Endothelial cell of umbilical vein (primary cell): ENCODE results near the gene SNCAIP. TPM values are rescaled to one million over a fixed set of nuclear protein-coding genes. Genes with fewer than 3 reads are reported as not detected.

ENCODE experiments used
- BruUV-seq: library from RNA; stranded (reverse); fragments of 400-500 nt; replicated peaks from 2 replicates; lab custom pipeline; 2021; lab: Mats Ljungman, UMichigan
- CTCF ChIA-PET: fragments of 300-600, 350-600 bp; sonication (Branson Sonifier 250); formaldehyde crosslinking; loops from one replicate; lab custom pipeline; 2021; ENCODE audit warnings: antibody characterized with exemption, inconsistent platforms; lab: Charles Lee
- POLR2A ChIA-PET: fragments of 300-600, 350-600 bp; sonication (Branson Sonifier 250); formaldehyde crosslinking; loops from one replicate; lab custom pipeline; 2021; ENCODE audit warnings: antibody characterized with exemption, inconsistent platforms; lab: Charles Lee
- DNase-seq: peaks from one replicate; pipeline ENCODE4 v3.0.0-alpha.2; 2011; ENCODE audit warnings: low read depth, low spot score
- FAIRE-seq: peaks from 2 replicates; lab custom pipeline; 2011; peaks lifted over from hg19 to GRCh38; lab: Jason Lieb, UNC
- H2AFZ ChIP-seq: 2 replicates; pipeline ENCODE4 v1.6.0; 2012; ENCODE audit warnings: low read depth, low read length, control low read depth, inconsistent platforms
- H3K27ac ChIP-seq: 2 replicates; pipeline ENCODE4 v1.5.1; 2011; ENCODE audit warnings: low read depth, mild to moderate bottlenecking, control low read depth, low read length, moderate library complexity; ENCODE audit not compliant: insufficient read depth
- H3K27me3 ChIP-seq, 2 experiments: 2 replicates each; pipeline versions ENCODE4 v1.6.0 to v1.6.1; 2011; ENCODE audit warnings: low read length in 2 of 2, mixed read lengths in 1 of 2; ENCODE audit not compliant: control insufficient read depth in 2 of 2, insufficient read depth in 2 of 2
- H3K36me3 ChIP-seq, 2 experiments: 2 replicates in 1 of 2; 3 replicates in 1 of 2; pipeline ENCODE4 v1.5.1; 2011; ENCODE audit warnings: low read length in 2 of 2, mild to moderate bottlenecking in 1 of 2, moderate library complexity in 1 of 2; ENCODE audit not compliant: control insufficient read depth in 2 of 2, insufficient read depth in 2 of 2; ENCODE audit errors: extremely low read depth in 1 of 2
- H3K4me1 ChIP-seq: 3 replicates; pipeline ENCODE4 v1.5.1; 2011; ENCODE audit warnings: mild to moderate bottlenecking, low read length; ENCODE audit not compliant: control insufficient read depth, insufficient read depth; ENCODE audit errors: extremely low read depth
- H3K4me2 ChIP-seq: 2 replicates; pipeline ENCODE4 v1.6.1; 2011; ENCODE audit warnings: low read length, control low read depth, mixed read lengths; ENCODE audit not compliant: insufficient read depth
- H3K4me3 ChIP-seq, 3 experiments: fragments of 200-600 bp in 1 of 3; sonication (generic), shearing (Covaris generic) in 1 of 3; replicated peaks in 1 of 3; 2 replicates each; pipeline ENCODE4 v1.5.1; 2011 to 2016; ENCODE audit warnings: control low read depth in 3 of 3, low read length in 3 of 3, mild to moderate bottlenecking in 2 of 3, inconsistent platforms in 1 of 3, low read depth in 1 of 3, moderate library complexity in 1 of 3; ENCODE audit not compliant: insufficient read depth in 1 of 3
- H3K79me2 ChIP-seq: 2 replicates; pipeline ENCODE4 v1.6.0; 2012; ENCODE audit warnings: low read length, inconsistent platforms; ENCODE audit not compliant: control insufficient read depth, insufficient read depth
- H3K9ac ChIP-seq: replicated peaks from 2 replicates; pipeline ENCODE3; 2011; ENCODE audit warnings: low read length, control low read depth; ENCODE audit not compliant: insufficient read depth; ENCODE audit errors: extremely low read depth
- H3K9me1 ChIP-seq: replicated peaks from 3 replicates; pipeline ENCODE4 v1.6.0; 2011; ENCODE audit warnings: mild to moderate bottlenecking, low read length; ENCODE audit not compliant: control insufficient read depth, insufficient read depth; ENCODE audit errors: extremely low read depth
- H3K9me3 ChIP-seq: replicated peaks from 2 replicates; pipeline ENCODE4 v1.5.1; 2012; ENCODE audit warnings: low read length, inconsistent platforms; ENCODE audit not compliant: control insufficient read depth, insufficient read depth
- H4K20me1 ChIP-seq: replicated peaks from 2 replicates; pipeline ENCODE3; 2011; ENCODE audit warnings: mild to moderate bottlenecking, low read length; ENCODE audit not compliant: control insufficient read depth, insufficient read depth; ENCODE audit errors: extremely low read depth
- CTCF ChIP-seq, 2 donors: IDR thresholded peaks; 1 replicate in 1 of 2; 2 replicates in 1 of 2; pipeline ENCODE4 v1.5.1; 2011; ENCODE audit warnings: low read length in 2 of 2, mild to moderate bottlenecking in 2 of 2, moderate library complexity in 2 of 2, control low read depth in 1 of 2, inconsistent platforms in 1 of 2, low read depth in 1 of 2; ENCODE audit not compliant: insufficient read depth in 1 of 2; ENCODE audit errors: extremely low read depth in 1 of 2
- EZH2 ChIP-seq: IDR thresholded peaks from 2 replicates; pipeline ENCODE4 v1.6.1; 2012; ENCODE audit warnings: borderline replicate concordance, low read depth, mild to moderate bottlenecking, moderate library complexity, low read length, inconsistent platforms; ENCODE audit not compliant: severe bottlenecking
- FOS ChIP-seq: IDR thresholded peaks from 2 replicates; pipeline ENCODE4 v1.6.1; 2011; ENCODE audit warnings: mild to moderate bottlenecking, low read length, moderate library complexity, borderline replicate concordance; ENCODE audit not compliant: insufficient read depth
- GATA2 ChIP-seq: IDR thresholded peaks from 2 replicates; pipeline ENCODE4 v1.7.0; 2011; ENCODE audit warnings: low read depth, mild to moderate bottlenecking, moderate library complexity, mixed read lengths, low read length; ENCODE audit not compliant: insufficient read length, insufficient read depth
- JUN ChIP-seq: IDR thresholded peaks from 2 replicates; pipeline ENCODE4 v1.6.1; 2011; ENCODE audit warnings: borderline replicate concordance, low read depth; ENCODE audit not compliant: insufficient read length, insufficient read depth
- MAX ChIP-seq: IDR thresholded peaks from 2 replicates; pipeline ENCODE4 v1.6.1; 2011; ENCODE audit not compliant: insufficient read depth, insufficient read length
- MYC ChIP-seq: IDR thresholded peaks from one replicate; pipeline ENCODE4 v1.6.1; 2011; ENCODE audit warnings: mild to moderate bottlenecking, low read depth, low read length
- POLR2A ChIP-seq: IDR thresholded peaks from 2 replicates; pipeline ENCODE4 v1.6.1; 2012; ENCODE audit warnings: low read depth, mild to moderate bottlenecking, control low read depth, low read length
- POLR2AphosphoS5 ChIP-seq: IDR thresholded peaks from 2 replicates; pipeline ENCODE4 v1.6.1; 2012; ENCODE audit warnings: low read depth, mild to moderate bottlenecking, control low read depth, low read length, moderate library complexity; ENCODE audit not compliant: insufficient read depth
- dilution Hi-C: fragments of 300-500 bp; cut with MboI; formaldehyde crosslinking; loops from one replicate; pipeline ENCODE4 v1.15.0; 2019; ENCODE audit warnings: low sequenced_read_pairs; ENCODE audit not compliant: extremely low pct_ligation_motif_present
- intact Hi-C: fragments of 100-400 bp; cut with micrococcal nuclease; formaldehyde crosslinking; loops from one replicate; pipeline ENCODE4 v1.10.0; 2022
- polyA plus RNA-seq, 4 experiments: library from polyadenylated mRNA; depleted of rRNA in 3 of 4; stranded (reverse) in 3 of 4; unstranded in 1 of 4; fragments of >200 nt; gene quantifications; 2 replicates each; pipeline versions ENCODE4 v1.2.1 to v1.2.3, GENCODE V29; 2011 to 2012; ENCODE audit warnings: missing spikeins in 1 of 4
- total RNA-seq: library from RNA; stranded (reverse); gene quantifications from 2 replicates; pipeline ENCODE4 v1.2.3, GENCODE V29; 2021

Gene SNCAIP
- total and polyA plus RNA-seq, 2 donors (not counting 3 experiments of a cell fraction or from before 2014, with no cell fraction given), result 13.1 to 42.0 TPM

GRCh38 chr5:122330881-122331280 is 18.8 kb downstream of the SNCAIP start:
- no peak for TF ChIP-seq POLR2AphosphoS5
- TF ChIP-seq CTCF (IDR thresholded peaks at IDR 0.05; ENCODE audit: extremely low read depth in 1 of 2, insufficient read depth in 1 of 2, low read depth in 1 of 2, low read length in 2 of 2), result no peak
- no peak for TF ChIP-seq MYC
- no peak for TF ChIP-seq GATA2
- no peak for TF ChIP-seq EZH2
- no peak for TF ChIP-seq MAX
- no peak for TF ChIP-seq FOS
- no peak for TF ChIP-seq JUN
- TF ChIP-seq POLR2A, result no peak
- FAIRE-seq, result no peak

More at GRCh38 chr5:122330881-122331280, 18.8 kb downstream of the SNCAIP start:
- Histone ChIP-seq H3K79me2 (no peaks in the 10 kb centered on the region), H2AFZ (no peak overlapping the region), H3K4me3 (no peak overlapping the region), H3K27ac (no peak overlapping the region), H4K20me1 (no peaks in the 10 kb centered on the region), H3K36me3 (no peaks in the 10 kb centered on the region), H3K9me3 (no peaks in the 10 kb centered on the region), H3K4me1 (no peaks in the 10 kb centered on the region), H3K27me3 (no peaks in the 10 kb centered on the region), H3K9me1 (no peaks in the 10 kb centered on the region), H3K4me2 (no peak overlapping the region), H3K9ac (no peak overlapping the region)
- dilution Hi-C loops, result no loop called here
- POLR2A ChIA-PET, result no interaction called here
- DNase-seq, result no peak
- intact Hi-C loops, result no loop called here
- BruUV-seq, result no TSS peak
- CTCF ChIA-PET, result no interaction called here
